WTC11 (cell line): ENCODE data around the gene HOXB5. TPM values are rescaled to one million over a fixed set of nuclear protein-coding genes. Genes with fewer than 3 reads are reported as not detected.

ENCODE experiments used
- ATAC-seq: fragments of 200-7000 bp; cut with Tn5 transposase; 2 replicates; pipeline ENCODE4 v1.10.0; 2021; ENCODE audit warnings: mild to moderate bottlenecking, moderate library complexity
- CTCF ChIA-PET: fragments of 300-600 bp; sonication (Branson Sonifier 250); formaldehyde crosslinking; loops from one replicate; lab custom pipeline; 2021; ENCODE audit warnings: antibody characterized with exemption; lab: Charles Lee
- POLR2A ChIA-PET: fragments of 350-600 bp; sonication (Branson Sonifier 250); formaldehyde crosslinking; loops from one replicate; lab custom pipeline; 2021; ENCODE audit warnings: antibody characterized with exemption; lab: Charles Lee
- DNase-seq: peaks from one replicate; pipeline ENCODE4 v3.0.0; 2021; ENCODE audit warnings: low spot score
- H3K27ac Mint-ChIP-seq: 2 replicates; pipeline ENCODE4 v1.8.0; 2021; ENCODE audit warnings: mixed read lengths
- H3K27me3 Mint-ChIP-seq: 2 replicates; pipeline ENCODE4 v1.8.0; 2021; ENCODE audit warnings: low read depth, mild to moderate bottlenecking, moderate library complexity, mixed read lengths
- H3K36me3 Mint-ChIP-seq: 2 replicates; pipeline ENCODE4 v1.8.0; 2021; ENCODE audit warnings: mixed read lengths
- H3K4me1 Mint-ChIP-seq: 2 replicates; pipeline ENCODE4 v1.8.0; 2022; ENCODE audit warnings: mixed read lengths
- H3K4me3 Mint-ChIP-seq: 2 replicates; pipeline ENCODE4 v1.8.0; 2021; ENCODE audit warnings: mild to moderate bottlenecking, moderate library complexity, mixed read lengths
- H3K9me3 Mint-ChIP-seq: 2 replicates; pipeline ENCODE4 v1.8.0; 2021; ENCODE audit warnings: mixed read lengths
- GRHL2 ChIP-seq: fragments of 250-450 bp; sonication (Bioruptor Pico); IDR thresholded peaks from 2 replicates; pipeline ENCODE4 v1.8.0; 2022; ENCODE audit warnings: mild to moderate bottlenecking, moderate library complexity; ENCODE audit not compliant: insufficient replicate concordance, severe bottlenecking
- MYBL2 ChIP-seq: sonication (generic); formaldehyde crosslinking; IDR thresholded peaks from 2 replicates; pipeline ENCODE4 v1.8.1; 2023; ENCODE audit warnings: mild to moderate bottlenecking, moderate library complexity, missing genetic modification reagents
- NR1H2 ChIP-seq: sonication (generic); formaldehyde crosslinking; IDR thresholded peaks from 2 replicates; pipeline ENCODE4 v1.9.0; 2021; ENCODE audit warnings: mild to moderate bottlenecking, moderate library complexity, missing genetic modification reagents
- PRRX2 ChIP-seq: fragments of 250-450 bp; sonication (Bioruptor Pico); IDR thresholded peaks from 2 replicates; pipeline ENCODE4 v1.8.0; 2021; ENCODE audit warnings: mild to moderate bottlenecking
- SMAD3 ChIP-seq: sonication (generic); formaldehyde crosslinking; IDR thresholded peaks from 2 replicates; pipeline ENCODE4 v1.8.0; 2022; ENCODE audit warnings: missing genetic modification reagents, mild to moderate bottlenecking, borderline replicate concordance
- TEAD4 ChIP-seq: sonication (generic); formaldehyde crosslinking; IDR thresholded peaks from 2 replicates; pipeline ENCODE4 v1.8.0; 2022; ENCODE audit warnings: mild to moderate bottlenecking, missing genetic modification reagents
- ZNF138 ChIP-seq: sonication (generic); formaldehyde crosslinking; conservative IDR thresholded peaks from 2 replicates; pipeline ENCODE4 v1.8.1; 2022; ENCODE audit warnings: mild to moderate bottlenecking, moderate library complexity, missing genetic modification reagents
- ZNF416 ChIP-seq: fragments of 250-450 bp; sonication (Bioruptor Pico); IDR thresholded peaks from 2 replicates; pipeline ENCODE4 v1.9.0; 2021; ENCODE audit warnings: mild to moderate bottlenecking, inconsistent platforms
- total RNA-seq: library from RNA; stranded (reverse); gene quantifications from 3 replicates; pipeline ENCODE4 v1.2.3, GENCODE V29; 2021
- TF ChIP-seq, protein P1 (sequence below): sonication (generic); formaldehyde crosslinking; conservative IDR thresholded peaks from 2 replicates; pipeline ENCODE4 v1.8.1; 2022; ENCODE audit warnings: mild to moderate bottlenecking, missing genetic modification reagents
- TF ChIP-seq, protein P2 (sequence below): sonication (generic); formaldehyde crosslinking; IDR thresholded peaks from 2 replicates; pipeline ENCODE4 v1.8.1; 2022; ENCODE audit warnings: mild to moderate bottlenecking, moderate library complexity, missing genetic modification reagents
- TF ChIP-seq, protein P3 (sequence below): sonication (generic); formaldehyde crosslinking; IDR thresholded peaks from 2 replicates; pipeline ENCODE4 v1.8.0; 2022; ENCODE audit warnings: mild to moderate bottlenecking, missing genetic modification reagents
- TF ChIP-seq, protein P4 (sequence below): sonication (generic); formaldehyde crosslinking; IDR thresholded peaks from 2 replicates; pipeline ENCODE4 v1.8.1; 2023; ENCODE audit warnings: mild to moderate bottlenecking, missing genetic modification reagents, borderline replicate concordance
- TF ChIP-seq, protein P5 (sequence below): sonication (generic); formaldehyde crosslinking; IDR thresholded peaks from 2 replicates; pipeline ENCODE4 v1.8.0; 2023; ENCODE audit warnings: missing genetic modification reagents
- TF ChIP-seq, protein P6 (sequence below): sonication (generic); formaldehyde crosslinking; IDR thresholded peaks from 2 replicates; pipeline ENCODE4 v1.8.1; 2023; ENCODE audit warnings: mild to moderate bottlenecking, missing genetic modification reagents, moderate library complexity
- TF ChIP-seq, protein P7 (sequence below): sonication (generic); formaldehyde crosslinking; IDR thresholded peaks from 2 replicates; pipeline ENCODE4 v1.8.0; 2022; ENCODE audit warnings: missing genetic modification reagents
- TF ChIP-seq, protein P8 (sequence below): fragments of 250-450 bp; sonication (Bioruptor Pico); IDR thresholded peaks from 2 replicates; pipeline ENCODE4 v1.9.0; 2021; ENCODE audit warnings: mild to moderate bottlenecking

Gene HOXB5
- total RNA-seq, 1 experiment from 2014 or later, result not detected

DNA sequence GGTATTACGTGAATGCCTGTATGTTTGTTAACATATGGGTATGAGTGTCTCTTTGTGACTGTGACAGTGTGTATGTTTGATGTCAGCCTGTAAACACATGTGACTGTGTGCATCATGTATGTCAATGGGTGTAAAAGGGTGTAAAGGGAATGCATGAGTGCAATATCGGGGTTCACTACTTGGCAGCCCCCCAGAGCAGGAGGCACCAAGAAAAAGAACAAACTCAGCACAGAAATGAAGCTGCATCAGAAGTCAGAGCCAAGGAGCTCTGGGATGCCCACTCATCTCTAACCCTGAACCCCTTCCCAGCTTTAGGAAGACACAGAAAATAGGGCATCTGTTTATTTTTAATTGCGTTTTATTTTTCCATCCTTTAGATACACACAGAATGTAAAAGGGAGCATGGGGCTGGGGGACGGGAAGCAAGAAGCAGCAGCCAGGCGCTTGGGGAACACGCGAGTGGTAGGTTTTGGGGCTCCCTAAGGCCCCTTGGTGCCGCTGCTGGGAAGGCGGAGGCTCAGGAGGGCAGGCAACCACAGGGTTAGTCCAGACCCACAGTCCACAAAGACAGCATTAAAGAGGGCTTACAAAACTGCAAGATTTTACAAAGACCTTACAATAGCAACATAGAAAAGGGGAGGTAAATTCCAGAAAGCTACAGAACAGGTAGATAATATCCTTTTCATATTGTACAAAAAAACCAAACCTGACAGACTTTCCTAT is 13.5 kb upstream of the HOXB5 start:
- POLR2A ChIA-PET, result no interaction called here
- H3K4me3 Mint-ChIP-seq, result no peak overlapping the region
- TF ChIP-seq ZNF138 (CRISPR knock-in tag) (no peak), NR1H2 (no peak), MYBL2 (CRISPR knock-in tag) (no peak), GRHL2 (CRISPR knock-in tag) (no peak), ZNF416 (CRISPR knock-in tag) (no peak)
- TF ChIP-seq, protein P1, sequence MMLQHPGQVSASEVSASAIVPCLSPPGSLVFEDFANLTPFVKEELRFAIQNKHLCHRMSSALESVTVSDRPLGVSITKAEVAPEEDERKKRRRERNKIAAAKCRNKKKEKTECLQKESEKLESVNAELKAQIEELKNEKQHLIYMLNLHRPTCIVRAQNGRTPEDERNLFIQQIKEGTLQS (CRISPR knock-in tag), result no peak
- TF ChIP-seq, protein P2, sequence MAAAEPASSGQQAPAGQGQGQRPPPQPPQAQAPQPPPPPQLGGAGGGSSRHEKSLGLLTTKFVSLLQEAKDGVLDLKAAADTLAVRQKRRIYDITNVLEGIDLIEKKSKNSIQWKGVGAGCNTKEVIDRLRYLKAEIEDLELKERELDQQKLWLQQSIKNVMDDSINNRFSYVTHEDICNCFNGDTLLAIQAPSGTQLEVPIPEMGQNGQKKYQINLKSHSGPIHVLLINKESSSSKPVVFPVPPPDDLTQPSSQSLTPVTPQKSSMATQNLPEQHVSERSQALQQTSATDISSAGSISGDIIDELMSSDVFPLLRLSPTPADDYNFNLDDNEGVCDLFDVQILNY (CRISPR knock-in tag), result no peak
- TF ChIP-seq, protein P3, sequence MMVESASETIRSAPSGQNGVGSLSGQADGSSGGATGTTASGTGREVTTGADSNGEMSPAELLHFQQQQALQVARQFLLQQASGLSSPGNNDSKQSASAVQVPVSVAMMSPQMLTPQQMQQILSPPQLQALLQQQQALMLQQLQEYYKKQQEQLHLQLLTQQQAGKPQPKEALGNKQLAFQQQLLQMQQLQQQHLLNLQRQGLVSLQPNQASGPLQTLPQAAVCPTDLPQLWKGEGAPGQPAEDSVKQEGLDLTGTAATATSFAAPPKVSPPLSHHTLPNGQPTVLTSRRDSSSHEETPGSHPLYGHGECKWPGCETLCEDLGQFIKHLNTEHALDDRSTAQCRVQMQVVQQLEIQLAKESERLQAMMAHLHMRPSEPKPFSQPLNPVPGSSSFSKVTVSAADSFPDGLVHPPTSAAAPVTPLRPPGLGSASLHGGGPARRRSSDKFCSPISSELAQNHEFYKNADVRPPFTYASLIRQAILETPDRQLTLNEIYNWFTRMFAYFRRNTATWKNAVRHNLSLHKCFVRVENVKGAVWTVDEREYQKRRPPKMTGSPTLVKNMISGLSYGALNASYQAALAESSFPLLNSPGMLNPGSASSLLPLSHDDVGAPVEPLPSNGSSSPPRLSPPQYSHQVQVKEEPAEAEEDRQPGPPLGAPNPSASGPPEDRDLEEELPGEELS (CRISPR knock-in tag), result no peak
- TF ChIP-seq, all 79 proteins: peak for 0
- Mint-ChIP-seq H3K4me1 (peaks cover 23% of the 10 kb centered on the region), H3K27ac (no peak overlapping the region), H3K9me3 (no peaks in the 10 kb centered on the region), H3K36me3 (0 out of 2 replicates have a peak, but pooled peaks cover 5% of the 10 kb centered on the region), H3K27me3 (peaks cover 100% of the 10 kb centered on the region; the same call in 1 of the 2 replicates)
- CTCF ChIA-PET, result interaction anchor here (0.8 to 2.5 kb wide), 4 partner anchors 11 to 29 kb away, joined by 3 to 9 read pairs (median 6); partner anchors contain the start of gene HOXB5
- DNase-seq (no peak), ATAC-seq (no peak)

DNA sequence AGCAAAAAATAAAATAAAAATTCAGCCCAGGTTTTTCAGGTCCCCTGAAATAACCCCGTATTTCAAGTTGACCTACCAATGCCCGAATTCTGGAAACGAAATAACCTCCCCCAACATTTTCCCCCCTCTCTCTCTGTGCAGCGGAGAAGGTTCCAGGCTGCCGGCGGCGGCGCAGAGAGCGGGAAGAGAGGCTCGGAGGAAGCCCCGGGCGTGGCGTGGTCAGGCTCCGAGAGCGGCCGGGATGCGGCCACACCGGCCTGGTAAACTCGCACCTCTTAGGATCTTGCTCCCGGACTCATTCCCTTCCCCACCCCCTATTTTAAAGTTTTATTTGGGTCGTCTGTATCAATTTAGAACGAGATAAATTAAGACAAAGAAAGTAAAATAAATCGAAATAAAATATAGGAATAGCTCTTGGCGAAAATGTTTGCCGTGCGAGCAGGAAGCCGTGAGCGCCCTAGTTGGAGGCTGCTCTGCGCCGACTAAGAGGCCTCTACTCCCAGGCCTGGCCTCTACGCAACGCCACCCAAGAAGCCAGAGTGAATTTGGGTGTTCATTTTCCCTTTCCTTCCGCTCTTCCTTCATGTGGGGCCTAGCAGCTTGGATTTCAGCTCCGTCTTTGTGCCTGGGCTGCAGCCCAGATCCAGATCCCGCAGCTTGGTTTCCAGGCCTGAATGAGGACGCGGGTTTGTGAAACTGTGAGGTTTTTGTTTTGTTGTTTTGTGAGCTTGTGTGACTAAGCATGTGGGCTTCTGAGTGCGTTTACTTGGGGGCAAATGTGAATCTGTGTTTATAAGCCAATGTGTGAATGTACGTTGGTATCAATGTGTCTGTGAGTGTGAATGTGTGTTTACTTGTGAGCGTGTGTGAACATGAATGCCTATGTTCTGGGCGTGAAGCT is 12.7 kb upstream of the HOXB5 start:
- Mint-ChIP-seq H3K9me3 (no peaks in the 10 kb centered on the region), H3K4me3 (no peak overlapping the region), H3K27ac (no peak overlapping the region), H3K36me3 (0 out of 2 replicates have a peak, but pooled peaks cover 5% of the 10 kb centered on the region), H3K4me1 (peaks cover 20% of the 10 kb centered on the region), H3K27me3 (peaks cover 100% of the 10 kb centered on the region; the same call in 1 of the 2 replicates)
- ChIA-PET POLR2A (no interaction called here), CTCF (interaction anchor here (0.6 to 2.5 kb wide), 7 partner anchors 8 to 30 kb away, joined by 3 to 9 read pairs (median 4); partner anchors contain the start of gene HOXB5)
- DNase-seq (no peak), ATAC-seq (no peak)
- no peak for TF ChIP-seq TEAD4
- TF ChIP-seq, protein P4, sequence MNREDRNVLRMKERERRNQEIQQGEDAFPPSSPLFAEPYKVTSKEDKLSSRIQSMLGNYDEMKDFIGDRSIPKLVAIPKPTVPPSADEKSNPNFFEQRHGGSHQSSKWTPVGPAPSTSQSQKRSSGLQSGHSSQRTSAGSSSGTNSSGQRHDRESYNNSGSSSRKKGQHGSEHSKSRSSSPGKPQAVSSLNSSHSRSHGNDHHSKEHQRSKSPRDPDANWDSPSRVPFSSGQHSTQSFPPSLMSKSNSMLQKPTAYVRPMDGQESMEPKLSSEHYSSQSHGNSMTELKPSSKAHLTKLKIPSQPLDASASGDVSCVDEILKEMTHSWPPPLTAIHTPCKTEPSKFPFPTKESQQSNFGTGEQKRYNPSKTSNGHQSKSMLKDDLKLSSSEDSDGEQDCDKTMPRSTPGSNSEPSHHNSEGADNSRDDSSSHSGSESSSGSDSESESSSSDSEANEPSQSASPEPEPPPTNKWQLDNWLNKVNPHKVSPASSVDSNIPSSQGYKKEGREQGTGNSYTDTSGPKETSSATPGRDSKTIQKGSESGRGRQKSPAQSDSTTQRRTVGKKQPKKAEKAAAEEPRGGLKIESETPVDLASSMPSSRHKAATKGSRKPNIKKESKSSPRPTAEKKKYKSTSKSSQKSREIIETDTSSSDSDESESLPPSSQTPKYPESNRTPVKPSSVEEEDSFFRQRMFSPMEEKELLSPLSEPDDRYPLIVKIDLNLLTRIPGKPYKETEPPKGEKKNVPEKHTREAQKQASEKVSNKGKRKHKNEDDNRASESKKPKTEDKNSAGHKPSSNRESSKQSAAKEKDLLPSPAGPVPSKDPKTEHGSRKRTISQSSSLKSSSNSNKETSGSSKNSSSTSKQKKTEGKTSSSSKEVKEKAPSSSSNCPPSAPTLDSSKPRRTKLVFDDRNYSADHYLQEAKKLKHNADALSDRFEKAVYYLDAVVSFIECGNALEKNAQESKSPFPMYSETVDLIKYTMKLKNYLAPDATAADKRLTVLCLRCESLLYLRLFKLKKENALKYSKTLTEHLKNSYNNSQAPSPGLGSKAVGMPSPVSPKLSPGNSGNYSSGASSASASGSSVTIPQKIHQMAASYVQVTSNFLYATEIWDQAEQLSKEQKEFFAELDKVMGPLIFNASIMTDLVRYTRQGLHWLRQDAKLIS (CRISPR knock-in tag), result no peak
- TF ChIP-seq, protein P1 (CRISPR knock-in tag), result no peak
- TF ChIP-seq, protein P5, sequence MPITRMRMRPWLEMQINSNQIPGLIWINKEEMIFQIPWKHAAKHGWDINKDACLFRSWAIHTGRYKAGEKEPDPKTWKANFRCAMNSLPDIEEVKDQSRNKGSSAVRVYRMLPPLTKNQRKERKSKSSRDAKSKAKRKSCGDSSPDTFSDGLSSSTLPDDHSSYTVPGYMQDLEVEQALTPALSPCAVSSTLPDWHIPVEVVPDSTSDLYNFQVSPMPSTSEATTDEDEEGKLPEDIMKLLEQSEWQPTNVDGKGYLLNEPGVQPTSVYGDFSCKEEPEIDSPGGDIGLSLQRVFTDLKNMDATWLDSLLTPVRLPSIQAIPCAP, result no peak
- TF ChIP-seq, protein P6, sequence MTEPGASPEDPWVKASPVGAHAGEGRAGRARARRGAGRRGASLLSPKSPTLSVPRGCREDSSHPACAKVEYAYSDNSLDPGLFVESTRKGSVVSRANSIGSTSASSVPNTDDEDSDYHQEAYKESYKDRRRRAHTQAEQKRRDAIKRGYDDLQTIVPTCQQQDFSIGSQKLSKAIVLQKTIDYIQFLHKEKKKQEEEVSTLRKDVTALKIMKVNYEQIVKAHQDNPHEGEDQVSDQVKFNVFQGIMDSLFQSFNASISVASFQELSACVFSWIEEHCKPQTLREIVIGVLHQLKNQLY, result no peak
- TF ChIP-seq MYBL2 (CRISPR knock-in tag), result no peak
- no peak for TF ChIP-seq ZNF416 (CRISPR knock-in tag)
- TF ChIP-seq PRRX2 (CRISPR knock-in tag), result no peak
- TF ChIP-seq, protein P7, sequence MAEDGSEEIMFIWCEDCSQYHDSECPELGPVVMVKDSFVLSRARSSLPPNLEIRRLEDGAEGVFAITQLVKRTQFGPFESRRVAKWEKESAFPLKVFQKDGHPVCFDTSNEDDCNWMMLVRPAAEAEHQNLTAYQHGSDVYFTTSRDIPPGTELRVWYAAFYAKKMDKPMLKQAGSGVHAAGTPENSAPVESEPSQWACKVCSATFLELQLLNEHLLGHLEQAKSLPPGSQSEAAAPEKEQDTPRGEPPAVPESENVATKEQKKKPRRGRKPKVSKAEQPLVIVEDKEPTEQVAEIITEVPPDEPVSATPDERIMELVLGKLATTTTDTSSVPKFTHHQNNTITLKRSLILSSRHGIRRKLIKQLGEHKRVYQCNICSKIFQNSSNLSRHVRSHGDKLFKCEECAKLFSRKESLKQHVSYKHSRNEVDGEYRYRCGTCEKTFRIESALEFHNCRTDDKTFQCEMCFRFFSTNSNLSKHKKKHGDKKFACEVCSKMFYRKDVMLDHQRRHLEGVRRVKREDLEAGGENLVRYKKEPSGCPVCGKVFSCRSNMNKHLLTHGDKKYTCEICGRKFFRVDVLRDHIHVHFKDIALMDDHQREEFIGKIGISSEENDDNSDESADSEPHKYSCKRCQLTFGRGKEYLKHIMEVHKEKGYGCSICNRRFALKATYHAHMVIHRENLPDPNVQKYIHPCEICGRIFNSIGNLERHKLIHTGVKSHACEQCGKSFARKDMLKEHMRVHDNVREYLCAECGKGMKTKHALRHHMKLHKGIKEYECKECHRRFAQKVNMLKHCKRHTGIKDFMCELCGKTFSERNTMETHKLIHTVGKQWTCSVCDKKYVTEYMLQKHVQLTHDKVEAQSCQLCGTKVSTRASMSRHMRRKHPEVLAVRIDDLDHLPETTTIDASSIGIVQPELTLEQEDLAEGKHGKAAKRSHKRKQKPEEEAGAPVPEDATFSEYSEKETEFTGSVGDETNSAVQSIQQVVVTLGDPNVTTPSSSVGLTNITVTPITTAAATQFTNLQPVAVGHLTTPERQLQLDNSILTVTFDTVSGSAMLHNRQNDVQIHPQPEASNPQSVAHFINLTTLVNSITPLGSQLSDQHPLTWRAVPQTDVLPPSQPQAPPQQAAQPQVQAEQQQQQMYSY (CRISPR knock-in tag), result no peak
- no peak for TF ChIP-seq SMAD3 (CRISPR knock-in tag)
- no peak for TF ChIP-seq GRHL2 (CRISPR knock-in tag)
- TF ChIP-seq, protein P8, sequence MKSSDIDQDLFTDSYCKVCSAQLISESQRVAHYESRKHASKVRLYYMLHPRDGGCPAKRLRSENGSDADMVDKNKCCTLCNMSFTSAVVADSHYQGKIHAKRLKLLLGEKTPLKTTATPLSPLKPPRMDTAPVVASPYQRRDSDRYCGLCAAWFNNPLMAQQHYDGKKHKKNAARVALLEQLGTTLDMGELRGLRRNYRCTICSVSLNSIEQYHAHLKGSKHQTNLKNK (CRISPR knock-in tag), result no peak
